Myocyte (in vitro differentiated cells): Measurements from ENCODE around the gene SNX25. TPM values are rescaled to one million over a fixed set of nuclear protein-coding genes. Genes with fewer than 3 reads are reported as not detected.

Source experiments
- DNase-seq: peaks from one replicate; pipeline ENCODE4 v3.0.0-alpha.2; 2012; ENCODE audit warnings: low read depth
- total RNA-seq: library from RNA; depleted of rRNA; stranded (reverse); fragments of >200 nt; gene quantifications from 2 replicates; pipeline ENCODE4 v1.2.3, GENCODE V29; 2014

SNX25 gene
- total RNA-seq, 1 donor from 2014 or later, result 16.7 TPM

DNA sequence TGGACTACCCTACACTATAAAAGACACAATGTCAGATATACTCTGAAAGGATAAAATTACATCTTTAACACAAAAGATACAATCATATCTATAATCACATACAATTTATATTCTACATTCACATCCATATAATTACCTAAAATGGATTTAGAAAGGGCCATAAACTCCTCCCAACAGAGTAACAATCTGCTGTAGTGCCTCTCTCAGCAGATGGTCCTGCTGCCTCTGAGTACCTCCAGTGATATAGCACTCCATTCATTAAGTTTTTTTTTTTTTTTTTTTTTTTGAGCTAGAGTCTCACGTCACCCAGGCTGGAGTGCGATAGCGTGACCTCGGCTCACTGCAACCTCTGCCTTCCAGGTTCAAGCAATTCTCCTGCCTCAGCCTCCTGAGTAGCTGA is 194.6 kb downstream of the SNX25 start:
- DNase-seq, result no peak

DNA sequence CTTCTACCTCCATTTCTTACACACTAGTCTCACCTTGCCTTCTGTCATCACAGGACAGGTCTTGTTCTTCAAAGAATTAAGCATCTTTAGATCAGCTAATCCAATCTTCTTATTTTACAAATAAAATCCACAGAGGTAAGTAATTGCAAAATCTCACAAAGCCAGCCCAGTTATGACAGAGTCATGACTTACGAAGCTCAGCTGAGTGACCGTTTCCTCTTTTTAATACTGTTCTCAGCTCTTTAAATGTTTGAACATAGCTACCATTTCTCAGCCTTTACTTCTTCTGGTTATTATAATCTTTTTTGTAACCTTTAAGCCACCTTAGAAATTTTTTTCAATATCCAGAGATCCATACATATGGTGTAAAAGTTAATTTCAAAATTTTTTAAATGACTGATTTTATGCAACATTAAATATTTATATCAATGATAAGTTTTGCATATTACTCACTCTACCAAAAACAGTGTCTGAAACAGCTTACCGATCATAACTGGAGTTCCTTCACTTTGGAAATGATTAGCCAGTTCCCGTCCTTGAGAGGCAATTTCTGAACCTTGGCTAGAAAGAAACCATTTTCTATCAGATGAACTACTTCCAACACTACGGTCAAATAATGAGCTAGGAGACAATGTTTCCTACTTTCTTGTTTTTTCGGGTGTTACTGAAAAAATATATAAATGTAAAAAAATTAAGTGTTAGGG is 196.1 kb downstream of the SNX25 start:
- DNase-seq, result no peak

DNA sequence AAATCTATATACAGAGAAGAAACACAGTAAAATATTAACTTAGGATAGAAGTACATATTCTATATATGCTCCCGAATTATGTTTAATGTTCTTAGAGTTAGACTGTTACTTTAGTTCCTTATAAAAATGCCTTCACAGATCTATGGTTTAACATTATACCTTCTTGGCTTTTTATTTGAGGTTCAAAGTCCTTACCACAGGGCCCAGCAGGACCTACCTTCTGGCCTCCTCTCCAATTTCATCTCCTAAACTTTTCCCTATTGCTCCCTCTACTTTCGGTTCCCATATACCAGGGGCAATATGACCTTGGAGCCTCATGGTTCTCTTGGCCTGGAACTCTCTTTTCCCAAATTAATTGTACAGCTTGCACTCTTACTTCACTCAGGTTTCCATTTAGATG is 199.0 kb downstream of the SNX25 start:
- no peak for DNase-seq

GRCh38 chr4:185411849-185412248 is 202.5 kb downstream of the SNX25 start:
- DNase-seq, result no peak

DNA sequence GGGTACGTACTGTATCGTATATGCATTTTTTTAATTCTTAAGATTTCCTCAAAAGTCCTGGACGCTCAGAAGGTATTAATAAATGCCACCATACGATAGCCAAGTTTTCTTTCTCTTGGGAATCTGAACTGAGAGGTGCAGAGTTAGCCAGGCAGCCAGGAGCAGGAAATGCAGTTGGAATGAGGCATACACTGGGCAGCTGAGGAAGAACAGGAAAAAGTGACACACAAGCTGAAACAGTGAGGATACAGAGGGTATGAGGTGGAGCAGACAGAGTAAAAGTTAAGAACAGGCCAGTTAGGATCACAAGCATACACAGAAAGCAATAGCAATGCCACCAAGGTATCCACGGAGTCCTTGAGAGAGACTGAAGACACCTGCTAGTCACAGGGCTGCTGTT is 203.0 kb downstream of the SNX25 start:
- no peak for DNase-seq

Other genes with a start within 250 kb of the SNX25 start
- not detected in 2 replicates for gene HELT, start 191.1 kb upstream of the SNX25 start, total RNA-seq
- gene SLC25A4, start 66.3 kb upstream of the SNX25 start, total RNA-seq, result 47.7 and 96.2 TPM in 2 replicates
- gene CFAP97, start 5.6 kb upstream of the SNX25 start, total RNA-seq, result 36.2 and 46.8 TPM in 2 replicates
- gene LRP2BP, start 186.3 kb downstream of the SNX25 start, total RNA-seq, result 1.3 and 1.6 TPM in 2 replicates
- gene ANKRD37, start 187.2 kb downstream of the SNX25 start, total RNA-seq, result 5.6 and 7.3 TPM in 2 replicates
- 38.4 and 43.3 TPM in 2 replicates for gene UFSP2, start 216.4 kb downstream of the SNX25 start, total RNA-seq